HepG2 (cell line): Measurements from ENCODE around the gene USP32. TPM values are rescaled to one million over a fixed set of nuclear protein-coding genes. Genes with fewer than 3 reads are reported as not detected.

Source experiments
- ARNTL ChIP-seq: sonication (generic); formaldehyde crosslinking; IDR thresholded peaks from 2 replicates; pipeline ENCODE4 v1.4.0; 2020; ENCODE audit warnings: mild to moderate bottlenecking, missing genetic modification reagents
- HOXA3 ChIP-seq: sonication (generic); formaldehyde crosslinking; IDR thresholded peaks from 2 replicates; pipeline ENCODE4 v1.5.0; 2020; ENCODE audit warnings: missing genetic modification reagents
- KLF9 ChIP-seq: IDR thresholded peaks from 2 replicates; pipeline ENCODE4 v1.6.1; 2016; ENCODE audit warnings: low read depth
- NKX3-1 ChIP-seq: sonication (generic); formaldehyde crosslinking; IDR thresholded peaks from 2 replicates; pipeline ENCODE4 v1.5.0; 2020; ENCODE audit warnings: missing genetic modification reagents
- RAD21 ChIP-seq: fragments of 450-650 bp; formaldehyde crosslinking; IDR thresholded peaks from 2 replicates; pipeline ENCODE4 v1.5.0; 2020; ENCODE audit warnings: mild to moderate bottlenecking
- RARA ChIP-seq: IDR thresholded peaks from 2 replicates; pipeline ENCODE4 v1.6.1; 2016; ENCODE audit warnings: missing genetic modification reagents, missing compliant biosample characterization
- SP5 ChIP-seq: IDR thresholded peaks from 2 replicates; pipeline ENCODE4 v1.6.1; 2016; ENCODE audit warnings: low read depth, borderline replicate concordance
- TBX3 ChIP-seq: fragments of 450-650 bp; IDR thresholded peaks from 2 replicates; pipeline ENCODE4 v1.6.1; 2017; ENCODE audit warnings: antibody characterized with exemption, mild to moderate bottlenecking, inconsistent platforms, borderline replicate concordance
- ZBTB20 ChIP-seq: sonication (generic); formaldehyde crosslinking; IDR thresholded peaks from 2 replicates; pipeline ENCODE4 v1.8.1; 2023; ENCODE audit warnings: missing genetic modification reagents, low read depth, mild to moderate bottlenecking, borderline replicate concordance
- ZNF12 ChIP-seq: sonication (generic); formaldehyde crosslinking; IDR thresholded peaks from 2 replicates; pipeline ENCODE4 v1.5.0; 2020; ENCODE audit warnings: missing genetic modification reagents
- ZNF343 ChIP-seq: sonication (generic); formaldehyde crosslinking; IDR thresholded peaks from 2 replicates; pipeline ENCODE4 v1.4.0; 2020; ENCODE audit warnings: mild to moderate bottlenecking, missing genetic modification reagents
- ZNF367 ChIP-seq: sonication (generic); formaldehyde crosslinking; IDR thresholded peaks from 2 replicates; pipeline ENCODE4 v1.4.0; 2020; ENCODE audit warnings: missing genetic modification reagents, borderline replicate concordance
- polyA plus RNA-seq, 8 experiments: library from polyadenylated mRNA; depleted of rRNA in 3 of 8; stranded (reverse) in 7 of 8; unstranded in 1 of 8; fragments of >200 nt; fragmentation: Illumina TruSeq in 4 of 8; extraction: Trizol in 4 of 8; gene quantifications; 2 replicates each; pipeline versions ENCODE4 v1.2.1 to v1.2.3, GENCODE V29; 2011 to 2016; ENCODE audit warnings: low read depth in 4 of 8, missing spikeins in 1 of 8, mixed read lengths in 1 of 8; ENCODE audit not compliant: insufficient read depth in 1 of 8
- total RNA-seq, 5 experiments: library from RNA; depleted of rRNA; stranded (reverse); fragments of >200 nt; fragmentation: Illumina TruSeq; extraction: Trizol; gene quantifications; 2 replicates each; pipeline ENCODE4 v1.2.3, GENCODE V29; 2016; ENCODE audit warnings: low read depth in 1 of 5
- TF ChIP-seq, protein P1 (sequence below): sonication (generic); formaldehyde crosslinking; IDR thresholded peaks from 2 replicates; pipeline ENCODE4 v1.5.1; 2020; ENCODE audit warnings: missing genetic modification reagents, mild to moderate bottlenecking, borderline replicate concordance
- TF ChIP-seq, protein P2 (sequence below), 2 experiments: sonication (generic) in 1 of 2; formaldehyde crosslinking in 1 of 2; IDR thresholded peaks; 2 replicates each; pipeline versions ENCODE4 v1.4.0 to v1.6.1; 2016 to 2020; ENCODE audit warnings: borderline replicate concordance in 1 of 2, low read depth in 1 of 2, mild to moderate bottlenecking in 1 of 2, missing genetic modification reagents in 1 of 2
- TF ChIP-seq, protein P3 (sequence below): sonication (generic); formaldehyde crosslinking; IDR thresholded peaks from 2 replicates; pipeline ENCODE4 v1.5.0; 2020; ENCODE audit warnings: missing genetic modification reagents, mild to moderate bottlenecking, borderline replicate concordance
- TF ChIP-seq, protein P4 (sequence below): sonication (generic); formaldehyde crosslinking; conservative IDR thresholded peaks from 2 replicates; pipeline ENCODE4 v1.8.0; 2022; ENCODE audit warnings: low read depth, missing genetic modification reagents
- TF ChIP-seq, protein P5 (sequence below): sonication (generic); formaldehyde crosslinking; IDR thresholded peaks from 2 replicates; pipeline ENCODE4 v1.5.0; 2020; ENCODE audit warnings: missing genetic modification reagents

USP32 gene
- total and polyA plus RNA-seq, 2 of the 13 experiments (the other 11 are each of a cell fraction or from before 2014, with no cell fraction given): 24.9 to 39.9 TPM

DNA sequence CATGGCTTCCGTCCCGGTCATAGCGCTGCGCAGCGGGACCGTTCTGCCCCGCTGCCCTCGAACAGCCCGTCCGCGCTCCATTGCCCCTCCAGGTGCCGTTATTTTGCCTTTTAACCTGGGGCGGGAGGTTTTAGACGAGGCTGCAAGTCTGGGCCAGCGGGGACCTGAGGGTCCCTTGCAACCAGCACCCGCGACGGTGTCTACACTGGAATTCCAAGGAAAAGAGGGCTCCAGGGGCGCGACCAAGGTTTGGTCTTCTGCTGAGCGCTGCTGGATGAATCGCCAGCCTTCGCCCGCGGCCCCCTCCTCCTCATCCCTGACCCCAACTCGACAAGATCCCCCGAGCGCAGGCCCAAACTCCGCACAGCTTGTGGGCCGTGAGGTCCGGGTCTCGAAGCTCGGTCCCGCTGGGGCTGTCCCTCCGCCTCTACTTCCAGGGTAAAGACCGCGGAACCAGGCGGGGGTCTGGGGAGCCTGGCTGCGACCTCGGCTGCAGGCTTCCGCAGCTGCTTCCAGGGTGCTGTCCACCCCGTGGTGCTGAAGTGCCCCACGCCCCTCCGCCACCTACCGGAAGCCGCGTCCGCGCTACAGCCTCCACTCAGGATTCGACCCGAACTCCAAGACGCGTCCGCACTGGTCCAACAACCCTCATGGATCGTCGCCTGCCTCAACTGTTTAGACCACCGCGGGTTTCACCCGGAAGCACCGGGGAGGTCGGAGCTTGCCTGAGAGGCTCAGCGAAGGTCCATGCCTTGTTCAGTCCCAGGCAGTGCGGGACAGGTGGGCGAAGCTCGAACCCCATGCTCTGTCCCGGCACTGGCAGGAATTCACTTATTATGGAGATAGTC, 252.3 kb downstream of the USP32 start (continued):
- TF ChIP-seq, protein P1, sequence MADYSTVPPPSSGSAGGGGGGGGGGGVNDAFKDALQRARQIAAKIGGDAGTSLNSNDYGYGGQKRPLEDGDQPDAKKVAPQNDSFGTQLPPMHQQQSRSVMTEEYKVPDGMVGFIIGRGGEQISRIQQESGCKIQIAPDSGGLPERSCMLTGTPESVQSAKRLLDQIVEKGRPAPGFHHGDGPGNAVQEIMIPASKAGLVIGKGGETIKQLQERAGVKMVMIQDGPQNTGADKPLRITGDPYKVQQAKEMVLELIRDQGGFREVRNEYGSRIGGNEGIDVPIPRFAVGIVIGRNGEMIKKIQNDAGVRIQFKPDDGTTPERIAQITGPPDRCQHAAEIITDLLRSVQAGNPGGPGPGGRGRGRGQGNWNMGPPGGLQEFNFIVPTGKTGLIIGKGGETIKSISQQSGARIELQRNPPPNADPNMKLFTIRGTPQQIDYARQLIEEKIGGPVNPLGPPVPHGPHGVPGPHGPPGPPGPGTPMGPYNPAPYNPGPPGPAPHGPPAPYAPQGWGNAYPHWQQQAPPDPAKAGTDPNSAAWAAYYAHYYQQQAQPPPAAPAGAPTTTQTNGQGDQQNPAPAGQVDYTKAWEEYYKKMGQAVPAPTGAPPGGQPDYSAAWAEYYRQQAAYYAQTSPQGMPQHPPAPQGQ (CRISPR knock-in tag): no peak
- TF ChIP-seq RARA (CRISPR knock-in tag): peak; percentile 86
- peak; percentile 49; the same call in 1 of the 2 replicates for TF ChIP-seq SP5 (CRISPR knock-in tag)
- no peak for TF ChIP-seq TBX3
- TF ChIP-seq ZNF12 (CRISPR knock-in tag): peak; percentile 83
- TF ChIP-seq, protein P2, sequence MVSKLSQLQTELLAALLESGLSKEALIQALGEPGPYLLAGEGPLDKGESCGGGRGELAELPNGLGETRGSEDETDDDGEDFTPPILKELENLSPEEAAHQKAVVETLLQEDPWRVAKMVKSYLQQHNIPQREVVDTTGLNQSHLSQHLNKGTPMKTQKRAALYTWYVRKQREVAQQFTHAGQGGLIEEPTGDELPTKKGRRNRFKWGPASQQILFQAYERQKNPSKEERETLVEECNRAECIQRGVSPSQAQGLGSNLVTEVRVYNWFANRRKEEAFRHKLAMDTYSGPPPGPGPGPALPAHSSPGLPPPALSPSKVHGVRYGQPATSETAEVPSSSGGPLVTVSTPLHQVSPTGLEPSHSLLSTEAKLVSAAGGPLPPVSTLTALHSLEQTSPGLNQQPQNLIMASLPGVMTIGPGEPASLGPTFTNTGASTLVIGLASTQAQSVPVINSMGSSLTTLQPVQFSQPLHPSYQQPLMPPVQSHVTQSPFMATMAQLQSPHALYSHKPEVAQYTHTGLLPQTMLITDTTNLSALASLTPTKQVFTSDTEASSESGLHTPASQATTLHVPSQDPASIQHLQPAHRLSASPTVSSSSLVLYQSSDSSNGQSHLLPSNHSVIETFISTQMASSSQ (IDR thresholded peaks at IDR 0.05; ENCODE audit: low read depth): no peak
- TF ChIP-seq, protein P2 (CRISPR knock-in tag; IDR thresholded peaks at IDR 0.05; ENCODE audit: borderline replicate concordance): peak; percentile 62
- TF ChIP-seq NKX3-1 (CRISPR knock-in tag): peak; percentile 99
- TF ChIP-seq KLF9 (CRISPR knock-in tag): peak; percentile 100
- TF ChIP-seq ARNTL: peak; percentile 77
- peak; percentile 85 for TF ChIP-seq HOXA3 (CRISPR knock-in tag)
- peak; percentile 77 for TF ChIP-seq RAD21
- peak; percentile 88; the same call in 1 of the 2 replicates for TF ChIP-seq ZBTB20
- TF ChIP-seq ZNF343 (CRISPR knock-in tag): peak; percentile 91
- TF ChIP-seq, protein P3, sequence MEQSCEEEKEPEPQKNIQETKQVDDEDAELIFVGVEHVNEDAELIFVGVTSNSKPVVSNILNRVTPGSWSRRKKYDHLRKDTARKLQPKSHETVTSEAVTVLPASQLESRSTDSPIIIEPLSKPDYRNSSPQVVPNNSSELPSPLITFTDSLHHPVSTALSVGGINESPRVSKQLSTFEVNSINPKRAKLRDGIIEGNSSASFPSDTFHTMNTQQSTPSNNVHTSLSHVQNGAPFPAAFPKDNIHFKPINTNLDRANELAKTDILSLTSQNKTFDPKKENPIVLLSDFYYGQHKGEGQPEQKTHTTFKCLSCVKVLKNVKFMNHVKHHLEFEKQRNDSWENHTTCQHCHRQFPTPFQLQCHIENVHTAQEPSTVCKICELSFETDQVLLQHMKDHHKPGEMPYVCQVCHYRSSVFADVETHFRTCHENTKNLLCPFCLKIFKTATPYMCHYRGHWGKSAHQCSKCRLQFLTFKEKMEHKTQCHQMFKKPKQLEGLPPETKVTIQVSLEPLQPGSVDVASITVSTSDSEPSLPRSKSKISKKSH: peak; percentile 98; the same call in 1 of the 2 replicates
- TF ChIP-seq, protein P4, sequence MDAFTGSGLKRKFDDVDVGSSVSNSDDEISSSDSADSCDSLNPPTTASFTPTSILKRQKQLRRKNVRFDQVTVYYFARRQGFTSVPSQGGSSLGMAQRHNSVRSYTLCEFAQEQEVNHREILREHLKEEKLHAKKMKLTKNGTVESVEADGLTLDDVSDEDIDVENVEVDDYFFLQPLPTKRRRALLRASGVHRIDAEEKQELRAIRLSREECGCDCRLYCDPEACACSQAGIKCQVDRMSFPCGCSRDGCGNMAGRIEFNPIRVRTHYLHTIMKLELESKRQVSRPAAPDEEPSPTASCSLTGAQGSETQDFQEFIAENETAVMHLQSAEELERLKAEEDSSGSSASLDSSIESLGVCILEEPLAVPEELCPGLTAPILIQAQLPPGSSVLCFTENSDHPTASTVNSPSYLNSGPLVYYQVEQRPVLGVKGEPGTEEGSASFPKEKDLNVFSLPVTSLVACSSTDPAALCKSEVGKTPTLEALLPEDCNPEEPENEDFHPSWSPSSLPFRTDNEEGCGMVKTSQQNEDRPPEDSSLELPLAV: no peak
- TF ChIP-seq, protein P5, sequence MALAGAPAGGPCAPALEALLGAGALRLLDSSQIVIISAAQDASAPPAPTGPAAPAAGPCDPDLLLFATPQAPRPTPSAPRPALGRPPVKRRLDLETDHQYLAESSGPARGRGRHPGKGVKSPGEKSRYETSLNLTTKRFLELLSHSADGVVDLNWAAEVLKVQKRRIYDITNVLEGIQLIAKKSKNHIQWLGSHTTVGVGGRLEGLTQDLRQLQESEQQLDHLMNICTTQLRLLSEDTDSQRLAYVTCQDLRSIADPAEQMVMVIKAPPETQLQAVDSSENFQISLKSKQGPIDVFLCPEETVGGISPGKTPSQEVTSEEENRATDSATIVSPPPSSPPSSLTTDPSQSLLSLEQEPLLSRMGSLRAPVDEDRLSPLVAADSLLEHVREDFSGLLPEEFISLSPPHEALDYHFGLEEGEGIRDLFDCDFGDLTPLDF (CRISPR knock-in tag): peak; percentile 38; the same call in 1 of the 2 replicates
- TF ChIP-seq ZNF367 (CRISPR knock-in tag): peak; percentile 97; the same call in 1 of the 2 replicates
